SIG-M5 (cell line): ENCODE measurements around the gene CACNG4.
"Not testable (repeated sequence)": the region's sequence is repeated elsewhere in the genome, so short reads cannot be mapped to it uniquely, and the experiment has no call there.

ENCODE experiments used
- DNase-seq: peaks from one replicate; lab custom pipeline; 2025; lab: John Stamatoyannopoulos, UW

The CACNG4 gene

GRCh38 chr17:66964930-66965800 lies 658 bp downstream of the CACNG4 start:
- DNase-seq, result no peak

GRCh38 chr17:66965801-66966262 lies 1.3 kb downstream of the CACNG4 start:
- DNase-seq, result no peak

GRCh38 chr17:66966298-66966697 lies 1.8 kb downstream of the CACNG4 start:
- DNase-seq, result no peak

GRCh38 chr17:66966704-66967418 lies 2.4 kb downstream of the CACNG4 start:
- DNase-seq, result no peak

- no peak for DNase-seq
Measured at GRCh38 chr17:66967837-66968543, 3.5 kb downstream of the CACNG4 start.

GRCh38 chr17:66968916-66969315 lies 4.4 kb downstream of the CACNG4 start:
- no peak for DNase-seq

- DNase-seq, result no peak
Measured at GRCh38 chr17:66970140-66970539, 5.6 kb downstream of the CACNG4 start.

GRCh38 chr17:66970797-66971196 lies 6.3 kb downstream of the CACNG4 start:
- no peak for DNase-seq

GRCh38 chr17:66971264-66971663 lies 6.8 kb downstream of the CACNG4 start:
- no peak for DNase-seq

- no peak for DNase-seq
Measured at GRCh38 chr17:66971730-66972441, 7.4 kb downstream of the CACNG4 start.

GRCh38 chr17:66972442-66972830 lies 7.9 kb downstream of the CACNG4 start:
- DNase-seq, result not testable (repeated sequence)

GRCh38 chr17:66975188-66975587 lies 10.7 kb downstream of the CACNG4 start:
- DNase-seq, result no peak

GRCh38 chr17:66975614-66976378 lies 11.3 kb downstream of the CACNG4 start:
- DNase-seq, result no peak

GRCh38 chr17:66976379-66976663 lies 11.8 kb downstream of the CACNG4 start:
- no peak for DNase-seq

GRCh38 chr17:66976781-66977201 lies 12.3 kb downstream of the CACNG4 start:
- DNase-seq, result no peak

- no peak for DNase-seq
Measured at GRCh38 chr17:66978514-66979061, 14.1 kb downstream of the CACNG4 start.

- DNase-seq, result no peak
Measured at GRCh38 chr17:66980896-66981295, 16.4 kb downstream of the CACNG4 start.

- DNase-seq, result no peak
Measured at GRCh38 chr17:66981983-66982508, 17.5 kb downstream of the CACNG4 start.

- DNase-seq, result no peak
Measured at GRCh38 chr17:66983414-66984021, 19.0 kb downstream of the CACNG4 start.

GRCh38 chr17:66984730-66985129 lies 20.2 kb downstream of the CACNG4 start:
- DNase-seq, result no peak
